HG02571 (cell line): ENCODE results near the gene ATP5F1D.
A peak's percentile ranks its signal among the peaks of the same experiment; 100 is the strongest.

ENCODE experiments used
- ATAC-seq: cut with Tn5 transposase; IDR thresholded peaks from one replicate; pipeline ENCODE4 v1.9.1; 2021; ENCODE audit warnings: mild to moderate bottlenecking, moderate library complexity; ENCODE audit not compliant: unreplicated experiment

ATP5F1D gene

GRCh38 chr19:1268226-1269064 lies 26.9 kb downstream of the ATP5F1D start:
- ATAC-seq = no peak

- ATAC-seq = peak; percentile 53
These were observed 27.5 kb downstream of the ATP5F1D start, which contains the start of gene CIRBP for GRCh38 chr19:1269065-1269477. Gene CIRBP (plus strand): TSS chr19:1269332. CDS start chr19:1270934, 1,602 bp downstream.

- peak; percentile 25 for ATAC-seq
These were observed 28.1 kb downstream of the ATP5F1D start for GRCh38 chr19:1269478-1270212.

DNA sequence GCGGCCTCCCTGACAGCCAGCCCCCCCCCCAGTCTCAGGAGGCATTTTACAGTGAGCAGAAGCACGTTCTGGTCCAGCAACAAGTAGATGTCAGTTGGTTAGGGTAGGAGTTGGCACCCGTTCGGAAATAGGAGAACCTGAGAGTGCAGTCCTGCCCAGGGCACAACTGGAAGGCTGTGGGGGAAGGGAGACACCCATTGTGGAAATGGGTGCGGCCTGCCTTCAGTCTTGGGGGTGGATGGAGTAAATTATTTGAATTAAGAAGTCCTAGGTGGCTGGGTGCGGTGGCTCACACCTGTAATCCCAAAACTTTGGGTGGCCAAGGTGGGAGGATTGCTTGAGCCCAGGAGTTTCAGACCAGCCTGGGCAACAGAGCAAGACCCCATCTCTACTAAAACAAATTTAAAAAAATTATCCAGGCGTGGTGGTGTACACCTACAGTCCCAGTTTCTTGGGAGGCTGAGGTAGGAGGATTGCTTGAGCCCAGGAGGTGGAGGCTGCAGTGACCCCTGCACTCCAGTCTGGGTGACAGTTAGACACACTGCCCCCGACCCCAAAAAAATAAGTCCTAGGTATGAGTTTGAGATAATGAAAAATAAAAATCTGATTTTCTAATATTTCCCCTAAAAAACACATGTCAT lies 28.8 kb downstream of the ATP5F1D start:
- no peak for ATAC-seq

DNA sequence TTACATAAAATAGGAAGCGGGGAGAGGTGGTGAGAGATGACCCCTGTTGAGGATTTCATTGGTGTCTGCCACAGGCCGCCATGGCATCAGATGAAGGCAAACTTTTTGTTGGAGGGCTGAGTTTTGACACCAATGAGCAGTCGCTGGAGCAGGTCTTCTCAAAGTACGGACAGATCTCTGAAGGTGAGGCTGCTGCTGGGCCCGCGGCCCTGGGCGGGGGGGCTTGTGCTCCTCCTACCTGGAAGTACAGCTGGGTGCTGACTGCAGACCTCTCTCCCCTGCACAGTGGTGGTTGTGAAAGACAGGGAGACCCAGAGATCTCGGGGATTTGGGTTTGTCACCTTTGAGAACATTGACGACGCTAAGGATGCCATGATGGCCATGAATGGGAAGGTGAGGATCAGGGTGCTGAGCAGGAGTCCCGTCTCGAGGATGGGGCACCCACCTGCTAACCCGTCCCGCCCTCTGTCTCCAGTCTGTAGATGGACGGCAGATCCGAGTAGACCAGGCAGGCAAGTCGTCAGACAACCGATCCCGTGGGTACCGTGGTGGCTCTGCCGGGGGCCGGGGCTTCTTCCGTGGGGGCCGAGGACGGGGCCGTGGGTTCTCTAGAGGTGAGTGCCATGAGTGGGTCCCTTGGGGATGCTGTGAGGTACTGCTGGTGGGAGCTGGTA lies 29.4 kb downstream of the ATP5F1D start:
- no peak for ATAC-seq

GRCh38 chr19:1271528-1272422 lies 30.2 kb downstream of the ATP5F1D start:
- no peak for ATAC-seq

- no peak for ATAC-seq
These were observed 31.1 kb downstream of the ATP5F1D start for GRCh38 chr19:1272423-1273262.

- ATAC-seq = no peak
These were observed 31.9 kb downstream of the ATP5F1D start for GRCh38 chr19:1273263-1274041.

GRCh38 chr19:1274081-1274851 lies 32.7 kb downstream of the ATP5F1D start:
- ATAC-seq = no peak

DNA sequence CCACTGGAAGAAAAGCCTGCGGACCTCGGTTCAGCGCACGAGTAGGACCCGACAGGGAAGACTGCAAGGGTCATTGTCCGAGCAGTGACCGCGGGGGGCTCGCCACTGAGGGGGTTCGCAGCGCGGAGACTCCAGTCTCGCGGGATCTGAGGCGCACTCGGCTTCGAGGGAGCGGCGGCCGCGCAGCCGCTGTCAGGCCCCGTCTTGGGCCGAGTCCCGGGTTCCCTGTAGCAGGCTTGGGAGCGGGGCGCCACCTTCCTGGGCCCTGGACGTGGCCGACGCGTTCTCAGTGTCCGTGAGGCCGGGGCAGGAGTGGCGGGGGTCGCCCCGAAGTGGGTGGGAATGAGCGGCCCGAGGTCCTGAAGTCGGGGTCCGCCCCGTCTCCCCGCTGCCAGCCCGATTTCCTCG lies 33.3 kb downstream of the ATP5F1D start:
- ATAC-seq = peak; percentile 3

DNA sequence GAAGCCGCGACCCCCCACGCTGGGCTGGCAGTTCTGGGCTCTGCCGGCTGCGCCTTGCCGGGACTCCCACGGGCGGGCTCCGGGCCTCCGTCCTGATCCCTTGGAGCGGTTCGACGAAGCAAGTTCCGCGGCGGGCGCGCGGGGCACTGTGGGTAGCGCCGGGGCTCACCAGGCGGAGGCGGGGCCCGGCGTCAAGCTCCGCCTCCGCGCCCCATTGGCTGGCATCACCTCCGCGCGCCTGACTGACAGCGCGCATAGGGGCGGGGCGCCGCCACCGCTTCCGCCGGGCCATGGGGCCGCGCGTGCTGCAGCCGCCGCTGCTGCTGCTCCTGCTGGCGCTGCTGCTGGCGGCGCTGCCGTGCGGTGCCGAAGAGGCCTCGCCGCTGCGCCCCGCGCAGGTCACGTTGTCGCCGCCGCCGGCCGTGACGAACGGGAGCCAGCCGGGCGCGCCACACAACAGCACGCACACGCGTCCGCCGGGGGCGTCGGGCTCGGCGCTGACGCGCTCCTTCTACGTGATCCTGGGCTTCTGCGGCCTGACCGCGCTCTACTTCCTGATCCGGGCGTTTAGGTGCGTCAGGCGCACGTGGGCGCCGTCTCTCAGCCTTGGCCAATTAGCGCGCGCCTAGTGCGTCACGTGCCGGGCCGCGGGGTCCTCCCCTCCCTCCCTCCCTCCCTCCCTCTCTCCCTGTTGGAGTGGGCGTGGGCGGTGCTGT lies 33.9 kb downstream of the ATP5F1D start, which contains the start of gene FAM174C:
Gene FAM174C, plus strand, starts transcription at position 271 of the 716 bp plus-strand sequence. Its CDS starts 20 bp downstream, at position 291.
- peak; percentile 65 for ATAC-seq

- ATAC-seq = no peak
These were observed 34.6 kb downstream of the ATP5F1D start for GRCh38 chr19:1275976-1276627.

DNA sequence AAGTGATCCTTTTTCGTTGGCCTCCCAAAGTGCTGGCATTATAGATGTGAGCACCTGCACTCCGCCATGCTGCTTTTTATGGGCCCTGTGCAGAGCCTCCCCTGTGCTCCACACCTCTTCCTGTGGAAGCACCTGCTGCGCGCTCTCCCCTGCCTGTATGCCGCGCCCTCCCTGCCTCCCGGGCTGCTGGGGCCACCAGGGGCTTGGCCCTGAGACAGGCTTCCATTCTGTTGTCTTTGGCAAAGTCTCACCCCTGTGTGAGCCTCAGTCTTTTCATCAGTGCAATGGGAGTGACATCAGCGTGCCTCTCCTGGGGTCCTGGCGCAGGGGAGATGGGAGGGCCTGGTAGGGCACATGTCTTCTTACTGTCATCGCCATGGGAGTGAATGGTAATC lies 35.1 kb downstream of the ATP5F1D start:
- no peak for ATAC-seq

DNA sequence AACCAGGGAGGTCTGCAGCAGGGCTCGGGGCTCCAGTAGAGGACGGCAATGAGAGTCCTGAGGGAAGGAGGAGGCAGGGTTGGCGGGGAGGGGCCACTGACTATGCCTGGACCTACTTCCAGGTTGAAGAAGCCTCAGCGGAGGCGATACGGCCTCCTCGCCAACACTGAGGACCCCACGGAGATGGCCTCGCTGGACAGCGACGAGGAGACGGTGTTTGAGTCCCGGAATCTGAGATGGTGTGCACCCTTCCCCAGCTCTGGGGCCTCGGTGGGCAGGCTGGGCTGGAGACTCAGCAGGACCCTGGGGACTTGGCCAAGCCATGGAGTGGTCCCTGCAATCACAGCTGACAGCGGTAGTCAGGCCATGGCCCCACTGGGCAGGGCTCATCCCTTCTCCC lies 35.5 kb downstream of the ATP5F1D start:
- ATAC-seq = no peak

GRCh38 chr19:1278074-1278473 lies 36.5 kb downstream of the ATP5F1D start:
- no peak for ATAC-seq
